ENCODE data around the gene BMP6. TPM values are rescaled to one million over a fixed set of nuclear protein-coding genes. Genes with fewer than 3 reads are reported as not detected.

Gene BMP6
- total RNA-seq, 1 experiment from 2014 or later: 0.15 TPM

- Histone ChIP-seq H3K79me2 (ENCODE audit: low read length) (no peaks in the 10 kb centered on the region), H3K9me2 (replicated peaks; ENCODE audit: low read length) (no peaks in the 10 kb centered on the region), H3K27me3 (ENCODE audit: low read length) (peaks cover 33% of the 10 kb centered on the region), H3K27ac (ENCODE audit: low read length) (no peak overlapping the region), H2AFZ (ENCODE audit: low read length) (no peak overlapping the region), H4K20me1 (ENCODE audit: low read length) (no peaks in the 10 kb centered on the region), H3K4me3 (ENCODE audit: low read length) (no peak overlapping the region), H3K4me2 (ENCODE audit: low read length) (no peak overlapping the region), H3F3A (ENCODE audit: low read length, unreplicated experiment) (no peaks in the 10 kb centered on the region), H3K9me3 (ENCODE audit: low read length) (no peaks in the 10 kb centered on the region), H3K9ac (ENCODE audit: low read length) (no peak overlapping the region), H3K36me3 (ENCODE audit: low read depth, low read length) (no peaks in the 10 kb centered on the region), H3K4me1 (ENCODE audit: insufficient read depth, low read length) (peaks cover 12% of the 10 kb centered on the region)
- intact Hi-C loops (cut with micrococcal nuclease): no loop called here
- ChIA-PET POLR2A (ENCODE audit: unreplicated experiment) (no interaction called here), CTCF (no interaction called here)
- no peak for ATAC-seq
- DNase-seq: no peak
- TF ChIP-seq EZH2phosphoT487 (IDR thresholded peaks at IDR 0.05; ENCODE audit: borderline replicate concordance, low read length) (no peak), CTCF (conservative IDR thresholded peaks at IDR 0.05; ENCODE audit: low read depth, low read length) (no peak)
- no TSS peak for BruUV-seq (replicated peaks)
Measured at GRCh38 chr6:7781240-7781639, 55.3 kb downstream of the BMP6 start.

GRCh38 chr6:7784248-7784647 is 58.3 kb downstream of the BMP6 start:
- TF ChIP-seq CTCF (conservative IDR thresholded peaks at IDR 0.05; ENCODE audit: low read depth, low read length) (no peak), EZH2 (IDR thresholded peaks at IDR 0.05; ENCODE audit: low read length, unreplicated experiment) (no peak), EZH2phosphoT487 (IDR thresholded peaks at IDR 0.05; ENCODE audit: borderline replicate concordance, low read length) (no peak)
- DNase-seq (no peak), ATAC-seq (no peak)
- Histone ChIP-seq H3K9me3 (ENCODE audit: low read length) (no peaks in the 10 kb centered on the region), H3K9ac (ENCODE audit: low read length) (no peak overlapping the region), H3K36me3 (ENCODE audit: low read depth, low read length) (no peaks in the 10 kb centered on the region), H2AFZ (ENCODE audit: low read length) (no peak overlapping the region), H3K27ac (ENCODE audit: low read length) (no peak overlapping the region), H3K4me2 (ENCODE audit: low read length) (no peak overlapping the region), H3K9me2 (replicated peaks; ENCODE audit: low read length) (no peaks in the 10 kb centered on the region), H3K4me3 (ENCODE audit: low read length) (no peak overlapping the region), H4K20me1 (ENCODE audit: low read length) (no peaks in the 10 kb centered on the region), H3K79me2 (ENCODE audit: low read length) (no peaks in the 10 kb centered on the region), H3K27me3 (ENCODE audit: low read length) (peaks cover 49% of the 10 kb centered on the region), H3F3A (ENCODE audit: low read length, unreplicated experiment) (no peaks in the 10 kb centered on the region), H3K4me1 (ENCODE audit: insufficient read depth, low read length) (no peaks in the 10 kb centered on the region)
- CTCF ChIA-PET: no interaction called here
- POLR2A ChIA-PET (ENCODE audit: unreplicated experiment): no interaction called here
- no TSS peak for BruUV-seq (replicated peaks)
- intact Hi-C loops (cut with micrococcal nuclease): no loop called here

GRCh38 chr6:7784706-7785105 is 58.8 kb downstream of the BMP6 start:
- Histone ChIP-seq H2AFZ (ENCODE audit: low read length) (no peak overlapping the region), H4K20me1 (ENCODE audit: low read length) (no peaks in the 10 kb centered on the region), H3K27me3 (ENCODE audit: low read length) (peaks cover 49% of the 10 kb centered on the region), H3K4me2 (ENCODE audit: low read length) (no peak overlapping the region), H3K9me2 (replicated peaks; ENCODE audit: low read length) (no peaks in the 10 kb centered on the region), H3K9me3 (ENCODE audit: low read length) (no peaks in the 10 kb centered on the region), H3K9ac (ENCODE audit: low read length) (no peak overlapping the region), H3F3A (ENCODE audit: low read length, unreplicated experiment) (no peaks in the 10 kb centered on the region), H3K4me1 (ENCODE audit: insufficient read depth, low read length) (no peaks in the 10 kb centered on the region), H3K27ac (ENCODE audit: low read length) (no peak overlapping the region), H3K4me3 (ENCODE audit: low read length) (no peak overlapping the region), H3K79me2 (ENCODE audit: low read length) (no peaks in the 10 kb centered on the region), H3K36me3 (ENCODE audit: low read depth, low read length) (no peaks in the 10 kb centered on the region)
- intact Hi-C loops (cut with micrococcal nuclease): no loop called here
- no peak for DNase-seq
- ATAC-seq: no peak
- CTCF ChIA-PET: no interaction called here
- POLR2A ChIA-PET (ENCODE audit: unreplicated experiment): no interaction called here
- BruUV-seq (replicated peaks): no TSS peak
- TF ChIP-seq CTCF (conservative IDR thresholded peaks at IDR 0.05; ENCODE audit: low read depth, low read length) (no peak), EZH2phosphoT487 (IDR thresholded peaks at IDR 0.05; ENCODE audit: borderline replicate concordance, low read length) (no peak)

All from PC-3 (cell line).